GM12892 (cell line): Measurements from ENCODE around the gene DCLK1.

ENCODE experiments used
- POLR2A ChIP-seq: IDR thresholded peaks from 2 replicates; pipeline ENCODE4 v1.6.1; 2011; ENCODE audit warnings: low read depth, low read length, control low read depth
- POLR2AphosphoS5 ChIP-seq: IDR thresholded peaks from 2 replicates; pipeline ENCODE4 v1.6.1; 2011; ENCODE audit warnings: low read depth, low read length, control low read depth

GRCh38 chr13:36163809-36164308 lies 32.7 kb upstream of the DCLK1 start:
- TF ChIP-seq POLR2A = no peak
- no peak for TF ChIP-seq POLR2AphosphoS5
